ENCODE measurements around the gene EPB41L2. TPM values are rescaled to one million over a fixed set of nuclear protein-coding genes. Genes with fewer than 3 reads are reported as not detected.

The EPB41L2 gene
- total RNA-seq, 1 experiment from 2014 or later: 106 TPM

GRCh38 chr6:130971504-130971903 lies 91.5 kb downstream of the EPB41L2 start:
- no peak for ATAC-seq
- peaks cover 57% of the 10 kb centered on the region for H3K4me1 Mint-ChIP-seq
- no peaks in the 10 kb centered on the region for H3K27me3 Mint-ChIP-seq (ENCODE audit: low read depth)
- H3K9me3 Mint-ChIP-seq: no peaks in the 10 kb centered on the region
- H3K4me3 Mint-ChIP-seq: no peak overlapping the region
- DNase-seq (ENCODE audit: low spot score): no peak
- CTCF ChIA-PET: no interaction called here
- no peaks in the 10 kb centered on the region for H3K36me3 Mint-ChIP-seq
- TF ChIP-seq EMX1 (CRISPR knock-in tag; IDR thresholded peaks at IDR 0.05) (no peak), ATF1 (CRISPR knock-in tag; IDR thresholded peaks at IDR 0.05) (no peak), AR (CRISPR knock-in tag; IDR thresholded peaks at IDR 0.05) (no peak), GABPB1 (CRISPR knock-in tag; IDR thresholded peaks at IDR 0.05) (no peak), PREB (CRISPR knock-in tag; IDR thresholded peaks at IDR 0.05; ENCODE audit: borderline replicate concordance) (no peak), MLX (CRISPR knock-in tag; IDR thresholded peaks at IDR 0.05) (no peak), JAZF1 (CRISPR knock-in tag; IDR thresholded peaks at IDR 0.05) (no peak), ATF2 (CRISPR knock-in tag; IDR thresholded peaks at IDR 0.05; ENCODE audit: borderline replicate concordance, low read depth) (no peak), PRDM15 (CRISPR knock-in tag; IDR thresholded peaks at IDR 0.05) (no peak), ZBTB21 (CRISPR knock-in tag; IDR thresholded peaks at IDR 0.05; ENCODE audit: borderline replicate concordance) (no peak)
- no peak overlapping the region for H3K27ac Mint-ChIP-seq
- POLR2A ChIA-PET: no interaction called here

- no peaks in the 10 kb centered on the region for H3K36me3 Mint-ChIP-seq
- ATAC-seq (no peak), DNase-seq (ENCODE audit: low spot score) (no peak)
- no peak overlapping the region for H3K27ac Mint-ChIP-seq
- H3K4me3 Mint-ChIP-seq: no peak overlapping the region
- no peaks in the 10 kb centered on the region for H3K27me3 Mint-ChIP-seq (ENCODE audit: low read depth)
- POLR2A ChIA-PET: no interaction called here
- CTCF ChIA-PET: interaction anchor here (1.2 kb wide), 1 partner anchor 86 kb away, joined by 3 read pairs; no protein-coding TSS in a partner anchor
- peaks cover 63% of the 10 kb centered on the region for H3K4me1 Mint-ChIP-seq
- H3K9me3 Mint-ChIP-seq: no peaks in the 10 kb centered on the region
- TF ChIP-seq IRF1 (CRISPR knock-in tag; IDR thresholded peaks at IDR 0.05) (no peak), ATF1 (CRISPR knock-in tag; IDR thresholded peaks at IDR 0.05) (no peak), OVOL2 (CRISPR knock-in tag; IDR thresholded peaks at IDR 0.05; ENCODE audit: borderline replicate concordance) (no peak), ELF4 (CRISPR knock-in tag; IDR thresholded peaks at IDR 0.05; ENCODE audit: low read depth) (no peak), CREM (CRISPR knock-in tag; IDR thresholded peaks at IDR 0.05) (no peak), NFATC4 (CRISPR knock-in tag; IDR thresholded peaks at IDR 0.05) (no peak), ZNF281 (CRISPR knock-in tag; IDR thresholded peaks at IDR 0.05) (no peak), ZNF121 (CRISPR knock-in tag; IDR thresholded peaks at IDR 0.05) (no peak), GABPB1 (CRISPR knock-in tag; IDR thresholded peaks at IDR 0.05) (no peak)
These were observed 92.1 kb downstream of the EPB41L2 start for GRCh38 chr6:130970839-130971410.
